Subcutaneous abdominal adipose tissue (tissue), 5 donors: ENCODE results near the gene SLC9A8.
"Not testable (repeated sequence)": the region's sequence is repeated elsewhere in the genome, so short reads cannot be mapped to it uniquely, and the experiment has no call there.

ENCODE experiments used
- H3K27ac ChIP-seq: one replicate; pipeline ENCODE4 v1.7.0; 2013; ENCODE audit warnings: low read depth, mild to moderate bottlenecking, inconsistent platforms, low read length, moderate library complexity
- H3K27me3 ChIP-seq, 5 donors: one replicate each; pipeline ENCODE4 v1.7.0; 2013; ENCODE audit warnings: low read length in 5 of 5, inconsistent platforms in 1 of 5; ENCODE audit not compliant: control insufficient read depth in 5 of 5, insufficient read depth in 4 of 5
- H3K36me3 ChIP-seq, 5 donors: one replicate each; pipeline ENCODE4 v1.7.0; 2013; ENCODE audit warnings: low read length in 5 of 5; ENCODE audit not compliant: control insufficient read depth in 5 of 5, insufficient read depth in 5 of 5
- H3K4me1 ChIP-seq, 5 donors: one replicate each; pipeline ENCODE4 v1.7.0; 2013; ENCODE audit warnings: low read length in 5 of 5, mild to moderate bottlenecking in 3 of 5, moderate library complexity in 1 of 5; ENCODE audit not compliant: control insufficient read depth in 5 of 5, insufficient read depth in 5 of 5
- H3K4me3 ChIP-seq, 5 donors: one replicate each; pipeline ENCODE4 v1.7.0; 2013; ENCODE audit warnings: low read length in 5 of 5, low read depth in 1 of 5
- H3K9ac ChIP-seq, 5 donors: one replicate each; pipeline ENCODE4 v1.7.0; 2013; ENCODE audit warnings: low read length in 5 of 5, mild to moderate bottlenecking in 4 of 5, moderate library complexity in 3 of 5
- H3K9me3 ChIP-seq, 5 donors: one replicate each; pipeline ENCODE4 v1.7.0; 2013; ENCODE audit warnings: low read length in 5 of 5; ENCODE audit not compliant: control insufficient read depth in 5 of 5
- donor health status: healthy.
- donor health status: healthy.
- donor health status: healthy.
- donor health status: healthy.
- donor health status: healthy.

The SLC9A8 gene

DNA sequence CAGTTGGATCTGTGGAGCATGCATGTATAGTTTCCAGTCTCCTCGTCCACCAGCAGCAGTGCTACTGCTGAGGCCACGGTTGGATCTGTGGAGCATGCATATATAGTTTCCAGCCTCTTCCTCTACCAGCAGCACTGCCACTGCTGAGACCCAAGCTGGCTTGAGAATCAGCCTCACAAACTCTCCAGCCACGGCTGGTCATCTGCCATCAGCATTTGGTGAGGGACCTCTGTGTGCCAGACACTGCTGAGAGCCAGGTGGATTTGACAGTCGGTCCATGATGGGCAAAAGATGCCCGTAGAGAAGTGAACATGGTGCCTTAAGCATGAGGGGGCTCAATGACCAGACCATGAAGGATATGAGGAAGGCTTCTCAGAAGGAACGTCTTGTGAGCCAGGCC lies 46.4 kb downstream of the SLC9A8 start:
- no peaks in the 10 kb centered on the region for H3K4me1 ChIP-seq
- no peak overlapping the region for H3K9ac ChIP-seq
- no peaks in the 10 kb centered on the region for H3K9me3 ChIP-seq
- H3K27me3 ChIP-seq = no peaks in the 10 kb centered on the region
- H3K4me3 ChIP-seq = no peak overlapping the region
- no peak overlapping the region for H3K27ac ChIP-seq
- peaks cover 17 to 63% (median 40%) of the 10 kb centered on the region in 5 donors for H3K36me3 ChIP-seq

DNA sequence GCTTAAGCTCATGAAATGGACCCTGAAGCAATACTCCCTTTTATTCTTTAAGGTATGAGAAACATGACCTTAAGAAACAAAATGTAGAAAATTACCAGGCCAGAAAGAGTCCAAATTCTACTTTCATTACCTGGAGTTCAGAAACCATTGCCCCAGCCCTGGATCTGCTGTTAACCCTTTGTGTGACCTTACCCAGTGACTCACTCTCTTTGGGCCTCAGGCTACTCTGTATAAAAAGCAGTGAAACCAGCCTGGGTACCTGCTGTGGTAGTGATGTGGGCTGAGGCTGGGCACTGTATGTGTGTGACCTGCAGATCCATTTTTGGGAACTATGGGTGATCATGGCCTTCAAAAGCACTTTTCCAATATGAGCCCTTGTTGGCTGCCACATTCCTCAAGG lies 47.2 kb downstream of the SLC9A8 start:
- no peak overlapping the region for H3K27ac ChIP-seq
- H3K27me3 ChIP-seq = no peaks in the 10 kb centered on the region
- H3K4me1 ChIP-seq = no peaks in the 10 kb centered on the region
- H3K4me3 ChIP-seq = no peak overlapping the region
- H3K9ac ChIP-seq = no peak overlapping the region
- H3K36me3 ChIP-seq = peaks cover 21 to 61% (median 40%) of the 10 kb centered on the region in 5 donors
- no peaks in the 10 kb centered on the region for H3K9me3 ChIP-seq

GRCh38 chr20:49861232-49861631 lies 48.6 kb downstream of the SLC9A8 start:
- H3K4me1 ChIP-seq, H3K4me3 ChIP-seq, H3K27ac ChIP-seq, H3K9ac ChIP-seq, H3K9me3 ChIP-seq, H3K27me3 ChIP-seq: not testable (repeated sequence)
- peaks cover 18 to 61% (median 40%) of the 10 kb centered on the region in 5 donors for H3K36me3 ChIP-seq

DNA sequence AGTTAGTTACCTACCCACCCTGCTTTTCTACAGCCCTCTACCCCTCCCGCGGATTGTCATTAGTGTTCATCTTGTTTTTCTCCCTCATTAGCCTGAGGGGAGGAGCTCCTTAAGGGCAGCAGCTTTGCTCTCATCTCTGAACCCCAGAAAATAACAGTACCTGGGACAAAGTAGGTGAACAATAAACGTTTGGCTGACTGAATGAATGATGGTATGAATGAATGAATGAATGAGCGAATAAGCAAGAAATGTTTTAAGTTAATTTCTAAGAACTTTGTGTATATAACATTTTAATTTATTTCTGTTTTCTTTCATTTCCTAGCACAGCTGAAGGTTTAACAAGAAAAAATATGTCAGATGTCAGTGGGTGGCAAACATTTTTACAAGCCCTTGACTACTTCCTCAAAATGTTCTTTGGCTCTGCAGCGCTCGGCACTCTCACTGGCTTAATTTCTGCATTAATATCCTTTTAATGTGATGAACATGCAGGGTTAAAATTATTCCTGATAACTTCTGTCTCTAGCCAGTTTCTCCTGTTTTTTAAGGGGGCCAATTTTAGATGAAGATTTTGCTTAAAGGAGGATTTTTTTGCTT lies 50.1 kb downstream of the SLC9A8 start:
- H3K27me3 ChIP-seq = no peaks in the 10 kb centered on the region

DNA sequence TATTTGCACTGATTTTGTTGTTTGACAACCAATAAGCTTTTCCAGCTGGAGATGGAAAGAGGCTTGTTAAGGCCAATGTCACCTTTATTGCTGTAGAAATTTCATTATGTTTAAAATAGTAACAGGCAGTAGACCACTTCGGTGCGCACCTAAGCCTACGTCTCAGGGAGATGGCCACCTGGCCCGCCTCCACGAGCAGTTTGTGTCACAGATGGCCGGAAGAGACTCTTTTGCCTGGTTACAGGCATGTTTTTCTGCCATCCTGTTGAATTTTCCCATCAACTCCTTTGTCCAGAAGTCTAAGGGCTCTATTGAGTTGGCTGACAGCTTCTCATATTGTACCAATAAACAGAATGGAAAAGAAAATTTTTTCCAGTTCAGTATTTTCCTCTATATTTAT lies 51.0 kb downstream of the SLC9A8 start:
- Histone ChIP-seq H3K36me3 (peaks cover 13 to 65% (median 45%) of the 10 kb centered on the region in 5 donors), H3K9me3 (no peaks in the 10 kb centered on the region), H3K4me3 (no peak overlapping the region), H3K27me3 (no peaks in the 10 kb centered on the region), H3K27ac (no peak overlapping the region), H3K9ac (no peak overlapping the region), H3K4me1 (no peaks in the 10 kb centered on the region)

More for the DNA sequence above, 50.1 kb downstream of the SLC9A8 start:
- Histone ChIP-seq H3K4me3 (no peak overlapping the region), H3K27ac (no peak overlapping the region), H3K4me1 (no peaks in the 10 kb centered on the region), H3K9me3 (no peaks in the 10 kb centered on the region), H3K9ac (no peak overlapping the region), H3K36me3 (peaks cover 18 to 61% (median 39%) of the 10 kb centered on the region in 5 donors)

- Histone ChIP-seq H3K4me1 (no peaks in the 10 kb centered on the region), H3K36me3 (peaks cover 13 to 60% (median 36%) of the 10 kb centered on the region in 5 donors), H3K9me3 (no peaks in the 10 kb centered on the region), H3K4me3 (no peak overlapping the region), H3K27ac (no peak overlapping the region), H3K27me3 (no peaks in the 10 kb centered on the region), H3K9ac (no peak overlapping the region)
Observed at GRCh38 chr20:49865559-49865958, 52.9 kb downstream of the SLC9A8 start.

- no peaks in the 10 kb centered on the region for H3K4me1 ChIP-seq
- no peak overlapping the region for H3K4me3 ChIP-seq
- no peaks in the 10 kb centered on the region for H3K9me3 ChIP-seq
- H3K36me3 ChIP-seq = peaks cover 16 to 60% (median 37%) of the 10 kb centered on the region in 5 donors
- no peak overlapping the region for H3K27ac ChIP-seq
- H3K9ac ChIP-seq = no peak overlapping the region
- H3K27me3 ChIP-seq = no peaks in the 10 kb centered on the region
Observed at GRCh38 chr20:49866051-49866450, 53.4 kb downstream of the SLC9A8 start.

DNA sequence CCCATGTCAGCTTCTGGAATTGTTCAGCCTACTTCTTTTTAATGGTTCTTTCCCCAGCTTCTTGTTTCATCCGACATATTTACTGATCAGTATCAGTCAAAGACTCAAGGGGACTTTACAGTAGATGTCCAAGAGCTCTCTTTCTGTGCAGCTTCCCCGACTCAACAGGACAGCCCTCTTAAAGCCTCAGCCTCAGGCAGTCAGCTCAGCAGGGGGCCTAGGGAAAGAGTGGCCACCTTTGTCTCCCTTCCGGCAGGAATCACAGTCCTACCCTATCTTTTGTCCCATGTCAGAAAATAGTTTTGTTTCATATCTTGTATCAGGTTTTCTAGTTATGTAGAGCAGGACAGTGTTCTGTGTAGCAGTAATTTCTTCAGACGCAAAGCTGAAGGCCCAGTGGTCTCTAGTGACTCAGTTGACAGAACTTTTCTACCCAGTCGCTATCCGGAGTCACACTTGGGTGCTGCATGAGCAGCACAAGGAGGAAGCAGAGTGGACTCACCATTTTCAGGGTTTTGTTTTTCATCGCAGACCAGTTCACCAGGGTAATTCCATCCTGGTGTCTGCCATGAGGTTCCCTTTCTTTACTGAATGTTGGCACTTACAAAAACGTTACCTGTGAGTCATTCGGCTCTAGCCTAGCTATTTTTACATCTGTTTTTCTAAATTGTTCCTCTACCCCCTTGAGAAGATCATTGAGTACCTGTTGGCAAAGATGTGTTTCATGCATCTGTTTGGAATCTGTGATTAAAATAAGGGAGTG lies 55.0 kb downstream of the SLC9A8 start:
- Histone ChIP-seq H3K9me3 (no peaks in the 10 kb centered on the region), H3K9ac (no peak overlapping the region), H3K4me3 (no peak overlapping the region), H3K4me1 (no peaks in the 10 kb centered on the region), H3K27ac (no peak overlapping the region), H3K36me3 (peaks cover 16 to 63% (median 41%) of the 10 kb centered on the region in 5 donors), H3K27me3 (no peaks in the 10 kb centered on the region)

GRCh38 chr20:49868538-49868937 lies 55.9 kb downstream of the SLC9A8 start:
- Histone ChIP-seq H3K9ac (no peak overlapping the region), H3K4me3 (no peak overlapping the region), H3K27me3 (no peaks in the 10 kb centered on the region), H3K36me3 (peaks cover 11 to 67% (median 41%) of the 10 kb centered on the region in 5 donors), H3K9me3 (no peaks in the 10 kb centered on the region), H3K4me1 (no peaks in the 10 kb centered on the region), H3K27ac (no peak overlapping the region)

DNA sequence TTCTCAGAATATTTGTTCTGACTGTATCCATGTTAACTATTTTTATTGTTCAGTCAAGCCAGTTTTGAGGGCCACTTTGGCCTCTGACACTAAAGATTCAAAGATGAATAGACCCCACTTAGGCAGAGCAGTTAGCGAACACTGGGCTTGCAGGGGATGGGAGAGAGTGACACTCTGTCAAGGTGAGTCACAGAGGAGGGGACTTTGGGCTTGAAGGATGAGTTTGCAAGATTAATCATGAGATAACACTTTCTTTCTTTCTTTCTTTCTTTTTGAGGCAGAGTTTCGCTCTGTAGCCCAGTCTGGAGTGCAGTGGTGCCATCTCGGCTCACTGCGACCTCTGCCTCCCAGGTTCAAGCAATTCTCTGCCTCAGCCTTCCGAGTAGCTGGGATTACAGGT lies 56.3 kb downstream of the SLC9A8 start:
- H3K36me3 ChIP-seq = peaks cover 11 to 67% (median 41%) of the 10 kb centered on the region in 5 donors

More for the DNA sequence above, 56.3 kb downstream of the SLC9A8 start:
- Histone ChIP-seq H3K9me3 (no peaks in the 10 kb centered on the region), H3K4me1 (no peaks in the 10 kb centered on the region), H3K9ac (no peak overlapping the region), H3K4me3 (no peak overlapping the region), H3K27me3 (no peaks in the 10 kb centered on the region), H3K27ac (no peak overlapping the region)
